UCSD-AML1 (cell line): Measurements from ENCODE around the gene ABCG1.

ENCODE experiments used
- DNase-seq: peaks from one replicate; lab custom pipeline; 2025; ENCODE audit not compliant: unreplicated experiment; lab: John Stamatoyannopoulos, UW

ABCG1 gene

DNA sequence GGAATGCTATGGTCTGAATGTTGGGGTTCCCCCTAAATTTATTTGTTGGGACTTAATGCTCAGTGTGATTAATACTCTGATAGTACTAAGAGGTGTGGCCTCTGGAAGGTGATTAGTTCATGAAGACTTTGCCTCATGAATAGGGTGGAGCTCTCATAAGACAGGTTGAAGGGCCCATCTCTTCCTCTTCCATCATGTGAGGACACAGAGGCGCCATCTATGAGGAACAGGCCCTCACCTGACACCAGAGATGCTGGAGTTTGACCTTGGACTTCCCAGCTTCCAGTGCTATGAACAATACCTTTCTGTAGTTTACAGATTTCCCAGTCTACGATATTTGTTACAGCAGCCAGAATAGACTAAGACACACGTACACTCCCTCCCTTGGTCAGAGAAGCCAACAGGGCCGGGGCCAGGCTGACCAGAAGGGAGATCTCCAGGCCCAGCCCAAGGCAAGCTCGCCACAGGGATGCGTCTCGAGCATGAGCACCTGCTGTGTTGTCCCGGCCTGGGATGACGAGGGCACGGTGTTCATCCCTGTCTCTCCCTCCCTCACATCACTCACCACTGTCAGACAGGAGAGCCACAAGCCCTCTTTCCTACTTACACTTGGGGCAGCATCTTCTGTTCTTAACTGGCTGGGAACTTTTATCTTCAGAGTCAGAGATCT, 4.7 kb upstream of the ABCG1 start:
- DNase-seq: no peak

DNA sequence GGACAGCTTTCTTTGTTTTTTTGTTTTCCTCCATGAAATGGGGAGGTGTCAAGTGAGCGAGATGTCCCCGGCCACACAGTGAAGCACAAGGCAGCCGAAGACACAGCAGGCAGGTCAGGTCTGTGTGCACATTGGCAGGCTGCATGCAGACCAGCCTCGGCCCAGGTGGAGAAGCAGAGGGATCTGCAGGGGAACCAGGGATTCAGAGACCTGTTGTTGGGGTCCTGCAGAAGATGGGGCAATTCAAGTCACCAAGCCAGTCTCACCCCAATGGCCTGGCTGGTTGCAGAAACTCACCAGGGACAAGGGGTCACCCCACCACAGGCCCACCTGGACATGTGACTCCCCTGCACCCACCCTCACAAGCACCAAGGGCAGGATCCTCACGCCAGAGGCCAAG, 4.0 kb upstream of the ABCG1 start:
- no peak for DNase-seq

DNA sequence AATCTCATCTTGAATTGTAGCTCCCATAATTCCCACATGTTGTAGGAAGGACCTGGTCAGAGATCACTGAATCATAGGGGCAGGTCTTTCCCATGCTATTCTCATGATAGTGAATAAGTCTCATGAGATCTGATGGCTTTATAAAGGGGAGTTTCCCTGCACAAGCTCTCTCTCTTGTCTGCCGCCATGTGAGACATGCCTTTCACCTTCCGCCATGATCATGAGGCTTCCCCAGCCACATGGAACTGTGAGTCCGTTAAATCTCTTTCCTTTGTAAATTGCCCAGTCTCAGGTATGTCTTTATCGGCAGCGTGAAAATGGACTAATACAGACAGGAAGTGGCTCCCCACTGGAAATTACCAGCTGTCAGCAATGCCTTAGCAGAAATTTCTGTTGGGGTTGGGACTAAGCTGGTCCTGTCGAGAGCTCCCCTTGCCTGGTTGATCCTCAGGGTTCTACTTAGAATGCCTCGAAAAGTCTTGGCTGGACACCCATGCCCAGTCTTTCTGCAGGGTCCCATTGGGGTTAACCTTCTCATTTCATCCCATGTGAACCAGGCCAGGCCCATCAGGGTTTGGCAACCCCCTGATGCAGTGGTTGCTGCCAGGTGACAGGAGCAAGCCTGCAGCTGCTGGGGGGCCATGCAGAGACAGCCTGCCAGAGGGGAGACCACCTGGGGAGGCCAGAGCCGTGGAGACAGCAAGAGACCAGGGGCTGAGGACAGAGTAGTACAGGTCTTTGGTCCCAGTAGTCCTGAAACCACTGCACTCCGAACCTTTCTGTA, 2.8 kb upstream of the ABCG1 start:
- no peak for DNase-seq

DNA sequence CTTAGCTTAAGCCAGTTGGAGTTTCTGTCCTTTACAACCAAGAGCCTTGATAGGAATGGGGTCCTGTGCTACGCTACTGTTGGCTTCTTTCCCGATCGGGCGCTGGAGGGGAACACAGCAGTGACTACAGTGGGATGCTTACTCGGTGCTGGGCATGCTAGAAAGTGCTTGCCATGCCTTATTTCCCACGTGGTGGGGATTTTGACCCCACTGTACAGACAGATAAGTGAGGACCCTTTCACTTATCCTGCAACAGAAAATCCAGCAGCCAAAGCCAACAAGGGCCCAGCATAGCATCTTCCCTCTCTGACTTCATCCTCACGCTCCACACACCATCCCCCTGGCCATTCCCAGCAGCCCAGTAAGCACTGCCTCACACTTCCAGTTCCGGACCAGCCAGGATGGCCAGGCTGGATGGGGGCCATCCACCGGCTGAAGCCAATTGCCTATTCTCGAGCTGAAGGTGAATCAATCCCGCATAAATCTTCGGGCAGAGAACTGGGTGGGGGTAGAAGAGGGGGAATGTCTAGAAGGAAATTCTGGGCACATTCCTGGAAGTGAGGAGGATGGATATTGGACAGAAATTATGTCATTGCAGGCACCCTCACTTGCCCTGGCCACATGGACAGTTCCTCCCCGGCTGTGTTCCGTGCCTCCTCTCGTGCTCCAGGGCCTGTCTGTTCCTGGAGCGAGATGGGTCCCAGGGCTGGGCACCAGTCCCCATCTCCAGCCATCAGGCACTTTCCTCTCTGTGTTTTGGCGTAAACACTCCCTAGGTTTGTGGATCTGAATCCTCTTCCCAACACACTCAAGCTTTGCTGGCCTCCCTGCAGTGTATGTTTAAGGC, 2.0 kb upstream of the ABCG1 start:
- no peak for DNase-seq

DNA sequence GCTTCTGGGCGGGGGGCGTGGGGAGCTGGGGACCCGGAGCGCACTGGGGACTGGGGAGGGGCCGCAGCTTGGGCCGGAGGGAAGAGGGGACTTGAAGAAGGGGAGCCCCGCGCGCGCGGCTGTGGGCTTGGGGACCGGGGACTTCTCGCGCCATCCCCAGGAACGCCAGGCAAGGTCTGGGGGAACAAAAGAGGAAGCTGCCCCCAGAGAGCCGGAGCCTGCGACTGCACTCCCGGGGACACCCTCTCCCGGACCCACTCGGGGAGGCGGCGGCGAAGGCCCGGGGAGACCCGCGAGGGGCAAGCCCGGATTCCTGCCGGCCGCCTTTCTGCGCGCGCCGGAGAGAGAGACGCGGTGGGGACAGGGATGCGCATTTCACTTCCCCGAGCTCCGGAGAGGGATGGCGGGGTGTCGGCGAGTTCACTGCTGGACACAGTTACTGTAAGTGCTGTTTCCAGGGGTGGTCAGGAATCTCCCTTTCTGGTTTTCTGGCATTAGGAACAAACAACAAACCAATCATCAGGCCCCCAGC, 732 bp downstream of the ABCG1 start:
- DNase-seq: peak; percentile 60

DNA sequence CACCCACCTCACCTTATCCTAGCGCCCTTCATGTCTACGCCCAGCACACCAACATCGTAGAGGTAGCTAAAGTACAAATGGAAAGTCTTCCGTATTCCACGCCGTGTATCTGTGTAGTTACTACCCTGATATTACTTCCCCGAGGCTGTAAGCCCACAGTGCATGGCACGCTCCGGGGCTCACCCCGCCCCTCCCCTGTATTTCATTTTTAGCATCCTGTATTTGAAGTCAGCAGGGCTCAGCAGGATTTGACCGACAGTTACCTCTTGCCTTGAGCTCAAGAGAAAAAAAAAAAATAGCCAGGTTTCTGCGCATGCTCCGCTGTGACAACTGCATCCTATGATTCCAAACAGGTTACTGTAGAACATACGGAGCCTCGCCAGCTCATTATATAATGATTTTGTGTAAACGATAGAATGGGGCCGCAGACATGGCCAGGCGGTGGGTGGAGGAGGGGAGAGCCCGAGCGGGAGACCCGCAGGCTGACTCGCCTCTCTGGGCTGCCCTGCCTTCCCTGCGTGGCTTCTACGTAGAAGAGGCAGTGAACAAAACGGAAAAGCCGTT, 1.3 kb downstream of the ABCG1 start:
- peak; percentile 70 for DNase-seq

DNA sequence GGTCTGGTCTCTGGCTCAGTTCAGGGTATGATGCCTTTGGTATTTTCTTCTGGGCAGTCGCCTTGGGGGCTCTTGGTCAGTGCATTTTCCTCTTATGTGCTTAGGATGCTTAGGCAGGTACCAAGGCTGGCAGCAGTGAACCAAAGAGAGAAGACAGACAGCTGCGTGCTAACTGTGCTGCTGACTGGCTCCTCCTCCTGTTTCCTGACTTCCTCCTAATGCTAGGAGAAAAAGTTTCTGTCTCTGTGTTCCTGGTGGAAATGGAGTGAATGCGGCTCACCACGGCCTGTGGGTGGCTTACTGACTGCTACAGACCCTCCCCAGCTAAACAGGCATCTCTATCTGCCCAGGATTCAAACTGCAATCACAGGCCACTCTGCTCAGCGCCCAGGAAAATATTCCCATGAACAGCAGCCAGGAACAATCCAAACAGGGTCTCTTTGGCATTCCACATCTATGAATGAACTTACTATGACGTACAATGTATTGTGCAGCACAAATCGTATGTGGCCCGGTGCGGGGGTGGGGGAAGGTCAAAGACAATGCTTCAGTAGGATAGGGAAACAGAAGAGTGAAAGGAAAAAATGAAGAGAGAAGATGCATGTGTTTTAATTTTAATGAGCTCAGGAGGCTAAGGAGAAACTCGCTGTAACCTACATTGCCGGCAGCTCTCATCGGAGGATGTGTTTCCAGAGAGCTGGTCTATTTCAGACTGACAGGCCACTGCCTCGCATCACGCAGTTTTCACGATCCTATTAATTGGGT, 2.8 kb downstream of the ABCG1 start:
- no peak for DNase-seq

DNA sequence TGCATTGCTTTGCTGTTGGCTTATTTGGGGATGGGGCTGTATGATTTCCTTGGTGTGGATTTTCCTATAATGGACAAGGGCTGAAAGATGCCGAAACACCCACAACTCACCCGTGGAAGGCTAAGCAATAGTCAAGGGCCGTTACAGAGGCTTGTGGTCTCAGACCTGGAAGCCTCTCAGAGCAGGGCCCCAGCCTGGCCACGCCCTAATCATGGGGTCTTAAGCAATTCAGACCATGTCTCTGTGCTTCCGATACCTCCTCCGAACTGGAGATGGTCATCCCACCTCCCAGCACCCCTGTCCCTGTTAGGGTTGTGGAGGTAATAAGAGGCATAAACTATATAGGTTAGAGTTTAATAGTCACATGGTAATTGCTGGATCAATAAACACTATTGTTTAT, 3.4 kb downstream of the ABCG1 start:
- DNase-seq: no peak

DNA sequence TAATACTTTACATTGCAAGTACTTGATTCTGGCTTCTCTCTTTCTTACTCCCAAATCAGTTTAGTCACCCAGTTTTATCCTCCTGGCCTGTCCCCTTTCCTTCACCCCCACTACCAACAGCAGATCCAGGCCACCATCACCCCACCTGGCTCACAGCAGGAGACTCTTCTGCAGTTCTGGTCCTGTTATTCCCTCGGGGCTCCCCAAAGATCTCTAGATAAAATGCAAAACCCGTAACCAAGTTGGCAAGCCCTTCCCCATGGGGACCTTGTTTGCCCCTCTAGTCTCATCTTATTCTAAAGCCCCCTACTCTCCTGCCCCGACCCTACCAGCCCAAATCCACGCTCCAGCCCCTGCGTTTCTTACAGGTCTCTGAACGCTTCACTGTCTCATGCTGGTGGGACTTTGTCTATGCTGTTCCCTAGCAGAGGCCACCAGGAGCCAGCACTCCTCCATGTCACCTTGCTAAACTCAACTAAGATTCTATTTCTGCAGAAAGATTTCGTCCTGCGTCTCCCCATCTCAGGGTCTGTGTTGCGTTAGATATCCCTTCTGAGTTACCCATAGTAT, 4.0 kb downstream of the ABCG1 start:
- DNase-seq: no peak

DNA sequence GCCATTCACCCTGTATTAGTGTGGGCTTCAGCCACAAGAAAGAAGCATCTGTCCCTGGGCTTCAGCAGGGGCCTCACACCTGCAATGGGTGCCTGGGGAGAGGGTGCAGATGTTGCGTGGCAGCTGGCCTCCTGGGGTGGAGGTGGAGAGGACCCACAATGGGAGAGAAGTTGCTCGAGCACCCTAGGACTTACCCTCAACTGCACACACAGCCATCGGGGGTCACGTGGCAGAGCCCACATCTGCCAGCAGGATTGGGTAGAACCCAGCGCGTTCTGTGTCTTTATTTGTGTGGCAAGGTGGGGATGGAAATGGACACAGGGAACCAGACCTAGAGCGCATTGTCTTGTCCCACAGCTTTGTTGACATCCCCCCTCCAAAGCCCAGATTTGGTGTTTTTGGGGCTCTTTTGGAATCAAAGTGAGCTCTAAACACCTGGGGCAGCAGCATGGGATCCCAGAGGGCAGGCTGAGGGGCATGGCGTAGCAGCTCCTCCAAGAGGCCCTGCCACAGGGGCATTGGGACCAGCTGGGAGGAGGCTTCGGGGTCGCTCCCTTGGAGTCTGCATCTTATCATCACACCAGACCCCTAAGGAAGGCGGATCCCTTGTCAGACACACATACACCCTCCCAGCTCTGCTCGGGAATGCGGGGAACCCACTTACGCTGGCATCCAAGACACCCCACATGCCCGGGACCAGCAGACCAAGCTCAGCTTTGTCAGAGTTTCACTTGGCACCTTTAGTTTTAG, 5.1 kb downstream of the ABCG1 start:
- DNase-seq: no peak

DNA sequence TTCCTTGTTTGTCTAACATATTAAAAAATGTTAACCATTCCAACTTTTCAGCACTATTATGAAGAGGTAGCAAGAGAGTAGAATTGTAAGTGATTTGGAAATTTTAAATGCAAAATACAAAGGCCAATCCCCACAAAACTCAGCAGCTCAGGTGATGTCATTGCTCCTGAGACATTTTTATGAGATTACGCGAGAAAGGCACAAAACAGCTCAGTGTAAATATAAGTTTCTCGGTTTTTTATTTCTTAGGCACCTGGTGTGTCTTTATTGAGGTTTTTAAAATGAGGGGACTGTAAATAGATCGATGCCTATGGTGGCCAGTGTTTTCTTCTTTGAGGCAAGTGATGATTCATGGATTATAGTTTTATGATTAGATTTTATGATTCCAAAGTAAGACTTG, 6.1 kb downstream of the ABCG1 start:
- DNase-seq: no peak

DNA sequence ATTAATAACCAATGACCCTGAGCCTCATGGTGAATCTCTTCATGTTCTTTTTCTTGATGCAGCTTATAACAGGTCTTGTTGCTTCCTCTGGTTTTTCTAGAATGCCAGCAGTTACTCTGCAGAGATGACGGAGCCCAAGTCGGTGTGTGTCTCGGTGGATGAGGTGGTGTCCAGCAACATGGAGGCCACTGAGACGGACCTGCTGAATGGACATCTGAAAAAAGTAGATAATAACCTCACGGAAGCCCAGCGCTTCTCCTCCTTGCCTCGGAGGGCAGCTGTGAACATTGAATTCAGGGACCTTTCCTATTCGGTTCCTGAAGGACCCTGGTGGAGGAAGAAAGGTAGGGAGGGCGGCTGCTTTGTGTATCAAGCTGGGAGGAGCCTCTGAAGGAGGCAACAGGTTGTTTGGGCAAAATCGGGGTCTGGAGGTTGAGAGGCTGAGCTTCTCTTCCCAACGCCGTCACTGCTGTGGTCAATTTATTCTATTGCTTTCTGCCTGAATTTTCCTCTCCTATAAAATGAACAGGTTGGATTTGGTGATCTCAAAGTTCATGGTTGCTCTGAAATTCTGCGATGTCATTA, 6.7 kb downstream of the ABCG1 start:
- no peak for DNase-seq

DNA sequence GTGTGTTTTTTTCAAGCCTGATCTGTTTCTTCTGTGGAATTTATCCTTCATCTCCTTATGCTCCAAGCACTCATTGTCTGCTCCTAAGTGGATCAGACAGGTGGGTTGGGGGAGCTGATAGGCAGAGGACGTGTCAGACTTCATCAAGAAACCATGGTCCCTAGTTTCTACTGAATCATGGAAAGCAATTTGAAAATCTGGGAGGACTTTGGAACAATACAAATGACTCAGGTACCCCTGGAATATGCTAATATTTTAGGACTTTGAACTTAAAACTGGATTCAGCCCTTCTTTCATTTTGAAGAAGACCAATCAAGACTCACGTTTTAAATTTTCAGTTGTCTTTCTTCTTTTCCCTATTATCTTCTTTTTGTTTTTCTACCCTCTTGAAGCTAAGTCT, 7.7 kb downstream of the ABCG1 start:
- DNase-seq: no peak

DNA sequence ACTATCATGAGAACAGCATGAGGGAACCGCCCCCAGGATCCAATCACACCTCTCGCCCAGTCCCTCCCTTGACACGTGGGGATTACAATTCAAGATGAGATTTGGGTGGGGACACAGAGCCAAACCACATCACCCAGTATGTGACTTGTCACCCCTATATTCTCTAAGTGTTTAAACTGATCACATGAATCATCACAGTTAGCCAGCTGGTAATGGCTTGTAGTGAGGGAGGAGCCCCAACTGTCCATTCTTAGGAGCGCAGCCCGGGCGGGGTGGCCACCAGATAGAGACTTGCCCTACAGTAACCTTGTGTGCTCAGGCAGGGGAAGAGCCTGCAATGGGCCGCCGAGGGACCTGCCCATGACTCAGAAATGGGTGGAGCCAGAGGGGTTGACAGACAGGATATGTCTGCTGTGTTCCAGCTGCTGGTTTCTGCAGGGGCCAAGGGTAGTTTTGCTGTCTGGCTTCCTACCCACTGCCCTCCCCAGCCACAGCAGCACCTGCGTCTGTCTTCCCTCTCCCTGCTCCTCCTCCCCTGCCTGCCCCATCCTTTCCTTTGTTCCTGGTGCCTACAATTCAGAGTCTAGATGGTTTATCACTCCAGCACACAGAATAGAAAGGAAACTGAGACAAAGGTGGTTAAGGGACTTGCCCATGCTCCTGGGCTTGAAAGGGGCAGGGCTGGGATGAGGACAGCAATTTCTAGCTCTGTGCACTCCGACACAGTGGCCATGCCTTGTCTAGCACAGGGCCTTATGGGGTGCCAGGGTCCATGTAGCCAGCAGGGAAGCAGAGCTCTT, 9.2 kb downstream of the ABCG1 start:
- DNase-seq: peak; percentile 84

DNA sequence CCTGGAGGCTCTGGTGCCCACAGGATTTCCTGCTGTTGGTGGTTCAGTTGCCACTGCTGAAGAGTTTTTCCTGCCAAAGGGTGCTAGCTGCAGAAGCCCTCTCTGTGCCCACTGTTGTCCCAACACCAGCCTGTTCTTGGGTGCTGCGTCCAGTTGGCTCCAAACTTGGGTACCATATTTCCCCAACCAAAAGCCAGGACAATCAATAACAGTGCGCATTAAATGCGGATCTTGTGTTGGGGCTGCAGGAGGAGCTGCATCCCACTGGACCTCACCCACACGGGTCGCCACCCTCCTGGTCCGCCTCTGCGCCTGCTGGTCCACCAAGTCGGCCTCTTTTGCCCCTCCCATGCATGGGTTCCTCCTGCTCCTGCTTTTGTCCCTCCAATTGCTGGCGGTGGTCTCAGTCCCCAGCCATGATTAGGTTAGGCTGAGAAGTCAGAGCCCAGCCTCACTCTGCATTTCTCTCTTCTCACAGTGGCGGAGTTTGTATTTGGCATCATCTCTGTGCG, 9.8 kb downstream of the ABCG1 start:
- no peak for DNase-seq

DNA sequence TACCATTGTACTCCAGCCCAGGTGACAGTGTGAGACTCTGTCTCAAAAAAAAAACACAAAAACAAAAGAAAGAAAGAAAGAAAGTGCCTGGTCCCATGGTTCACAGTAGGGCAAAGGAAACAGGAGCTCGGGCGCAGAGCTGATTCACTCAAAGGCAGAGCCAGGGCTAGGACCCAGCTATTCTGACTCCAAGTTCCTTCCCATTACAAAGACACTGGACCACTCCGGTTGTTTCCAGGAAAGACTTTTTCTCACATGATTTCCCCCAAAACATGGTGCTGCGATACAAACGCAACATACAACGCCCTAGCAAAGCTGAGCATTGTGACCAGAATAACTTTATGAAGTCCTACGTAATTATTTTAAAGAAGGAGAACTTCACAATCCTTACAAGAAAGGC, 10.7 kb downstream of the ABCG1 start:
- no peak for DNase-seq

DNA sequence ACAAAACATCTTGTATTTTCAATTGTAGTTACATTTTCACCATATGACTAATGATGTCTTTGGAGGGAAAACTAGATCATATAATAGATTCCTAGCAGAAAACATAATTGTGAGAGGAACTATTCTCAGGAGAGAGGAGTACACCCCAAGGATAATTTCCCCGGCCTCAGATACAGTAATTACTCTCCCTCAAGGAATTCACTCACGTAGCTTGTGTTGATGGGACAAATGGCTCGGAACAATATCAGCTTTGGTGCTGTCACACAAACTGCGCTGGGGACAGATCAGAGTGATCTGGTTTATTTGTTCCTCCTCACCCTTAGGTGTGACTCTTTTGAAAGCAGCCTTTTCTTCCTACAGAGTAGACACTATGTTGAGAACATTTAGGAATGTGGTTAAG, 11.2 kb downstream of the ABCG1 start:
- no peak for DNase-seq

DNA sequence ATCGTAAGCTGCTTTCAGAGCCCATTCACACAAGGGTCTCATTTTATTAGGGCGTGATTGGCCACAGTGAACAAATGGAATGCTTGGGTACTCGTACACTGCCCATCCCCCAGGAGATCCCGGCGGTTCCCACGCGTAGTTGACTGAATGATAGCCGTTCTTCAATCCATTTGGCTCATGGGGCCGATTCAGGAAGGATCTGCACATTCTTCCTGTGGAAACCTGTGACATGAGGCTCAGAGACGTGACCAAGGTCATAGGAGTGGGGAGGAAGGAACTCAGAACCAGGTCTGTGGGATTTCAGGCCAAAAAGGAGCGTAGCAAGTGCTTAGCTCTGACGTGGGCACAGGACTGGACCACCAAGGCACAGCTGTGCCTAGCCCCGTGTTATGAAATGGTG, 11.7 kb downstream of the ABCG1 start:
- DNase-seq: no peak
